HepG2 (cell line): ENCODE data around the gene MCF2L. TPM values are rescaled to one million over a fixed set of nuclear protein-coding genes. Genes with fewer than 3 reads are reported as not detected.

Source experiments
- ARNT2 ChIP-seq: sonication (generic); formaldehyde crosslinking; IDR thresholded peaks from 2 replicates; pipeline ENCODE4 v1.8.0; 2022; ENCODE audit warnings: mild to moderate bottlenecking, low read depth, missing genetic modification reagents, moderate library complexity
- BCL6 ChIP-seq: IDR thresholded peaks from 2 replicates; pipeline ENCODE4 v1.6.1; 2016; ENCODE audit warnings: missing genetic modification reagents, missing compliant biosample characterization
- HMGXB4 ChIP-seq, 2 experiments: sonication (generic) in 1 of 2; formaldehyde crosslinking in 1 of 2; IDR thresholded peaks; 2 replicates each; pipeline versions ENCODE4 v1.4.0 to v1.6.1; 2018 to 2020; ENCODE audit warnings: missing genetic modification reagents in 2 of 2, borderline replicate concordance in 1 of 2, low read depth in 1 of 2, mild to moderate bottlenecking in 1 of 2, missing biosample characterization in 1 of 2
- IKZF1 ChIP-seq: fragments of 450-650 bp; IDR thresholded peaks from 2 replicates; pipeline ENCODE4 v1.7.1; 2016
- MXD1 ChIP-seq: sonication (generic); formaldehyde crosslinking; IDR thresholded peaks from 2 replicates; pipeline ENCODE4 v1.4.0; 2020; ENCODE audit warnings: mild to moderate bottlenecking, missing genetic modification reagents
- MYPOP ChIP-seq: sonication (generic); formaldehyde crosslinking; IDR thresholded peaks from 2 replicates; pipeline ENCODE4 v1.8.1; 2023; ENCODE audit warnings: mild to moderate bottlenecking, moderate library complexity, missing genetic modification reagents
- NRL ChIP-seq: sonication (generic); formaldehyde crosslinking; IDR thresholded peaks from 2 replicates; pipeline ENCODE4 v1.5.0; 2020; ENCODE audit warnings: missing genetic modification reagents, mild to moderate bottlenecking, moderate library complexity, borderline replicate concordance
- PLRG1 ChIP-seq: fragments of 450-650 bp; conservative IDR thresholded peaks from 2 replicates; pipeline ENCODE4 v1.6.1; 2016
- POGZ ChIP-seq: sonication (generic); formaldehyde crosslinking; IDR thresholded peaks from 2 replicates; pipeline ENCODE4 v1.4.0; 2020; ENCODE audit warnings: mild to moderate bottlenecking, missing genetic modification reagents
- SALL1 ChIP-seq: sonication (generic); formaldehyde crosslinking; IDR thresholded peaks from 2 replicates; pipeline ENCODE4 v1.8.0; 2022; ENCODE audit warnings: mild to moderate bottlenecking, missing genetic modification reagents
- STAG1 ChIP-seq: sonication (generic); formaldehyde crosslinking; IDR thresholded peaks from 2 replicates; pipeline ENCODE4 v1.4.0; 2020; ENCODE audit warnings: missing genetic modification reagents
- TFDP1 ChIP-seq: IDR thresholded peaks from 2 replicates; pipeline ENCODE4 v1.6.1; 2016; ENCODE audit warnings: missing compliant biosample characterization, missing genetic modification reagents, borderline replicate concordance
- UBTF ChIP-seq: sonication (generic); formaldehyde crosslinking; IDR thresholded peaks from 2 replicates; pipeline ENCODE4 v1.4.0; 2020; ENCODE audit warnings: mild to moderate bottlenecking, missing genetic modification reagents
- ZNF546 ChIP-seq: sonication (generic); formaldehyde crosslinking; conservative IDR thresholded peaks from 2 replicates; pipeline ENCODE4 v1.8.1; 2023; ENCODE audit warnings: mild to moderate bottlenecking, missing genetic modification reagents
- ZNF687 ChIP-seq: sonication (generic); formaldehyde crosslinking; IDR thresholded peaks from 2 replicates; pipeline ENCODE4 v1.5.1; 2020; ENCODE audit warnings: mild to moderate bottlenecking, missing genetic modification reagents, moderate library complexity
- ZNF746 ChIP-seq: sonication (generic); formaldehyde crosslinking; IDR thresholded peaks from 2 replicates; pipeline ENCODE4 v1.8.0; 2022; ENCODE audit warnings: mild to moderate bottlenecking, missing genetic modification reagents
- ZSCAN22 ChIP-seq: sonication (generic); formaldehyde crosslinking; IDR thresholded peaks from 2 replicates; pipeline ENCODE4 v1.4.0; 2020; ENCODE audit warnings: mild to moderate bottlenecking, missing genetic modification reagents
- polyA plus RNA-seq, 8 experiments: library from polyadenylated mRNA; depleted of rRNA in 3 of 8; stranded (reverse) in 7 of 8; unstranded in 1 of 8; fragments of >200 nt; fragmentation: Illumina TruSeq in 4 of 8; extraction: Trizol in 4 of 8; gene quantifications; 2 replicates each; pipeline versions ENCODE4 v1.2.1 to v1.2.3, GENCODE V29; 2011 to 2016; ENCODE audit warnings: low read depth in 4 of 8, missing spikeins in 1 of 8, mixed read lengths in 1 of 8; ENCODE audit not compliant: insufficient read depth in 1 of 8
- total RNA-seq, 5 experiments: library from RNA; depleted of rRNA; stranded (reverse); fragments of >200 nt; fragmentation: Illumina TruSeq; extraction: Trizol; gene quantifications; 2 replicates each; pipeline ENCODE4 v1.2.3, GENCODE V29; 2016; ENCODE audit warnings: low read depth in 1 of 5

The MCF2L gene
- total and polyA plus RNA-seq, 2 of the 13 experiments (the other 11 are each of a cell fraction or from before 2014, with no cell fraction given): 19.4 to 28.4 TPM

GRCh38 chr13:112943309-112944125, 25.5 kb upstream of the MCF2L start (continued):
- TF ChIP-seq ZNF546 (CRISPR knock-in tag) (0 out of 2 replicates have a peak, but pooled peaks have one; percentile 61), ZNF746 (no peak), HMGXB4 (CRISPR knock-in tag; IDR thresholded peaks at IDR 0.05; ENCODE audit: borderline replicate concordance in 1 of 2, low read depth in 1 of 2) (peak in 1 of 2 experiments; percentile 27; a peak in 1 of 4 replicates), ZSCAN22 (no peak), IKZF1 (no peak), TFDP1 (peak; percentile 43; the same call in 1 of the 2 replicates), PLRG1 (no peak), NRL (CRISPR knock-in tag) (no peak), SALL1 (CRISPR knock-in tag) (peak; percentile 3; the same call in 1 of the 2 replicates), STAG1 (CRISPR knock-in tag) (peak; percentile 11; the same call in 1 of the 2 replicates), POGZ (no peak), MYPOP (CRISPR knock-in tag) (0 out of 2 replicates have a peak, but pooled peaks have one; percentile 27), UBTF (CRISPR knock-in tag) (peak; percentile 45; the same call in 1 of the 2 replicates), ARNT2 (CRISPR knock-in tag) (peak; percentile 59; the same call in 1 of the 2 replicates), MXD1 (CRISPR knock-in tag) (0 out of 2 replicates have a peak, but pooled peaks have one; percentile 44), ZNF687 (CRISPR knock-in tag) (peak; percentile 86), BCL6 (0 out of 2 replicates have a peak, but pooled peaks have one; percentile 8)
